Neural progenitor cell (in vitro differentiated cells): Measurements from ENCODE around the gene WNT9A.

Source experiments
- EZH2 ChIP-seq: fragments of 200-600 bp; sonication (generic); IDR thresholded peaks from 2 replicates; pipeline ENCODE4 v1.6.1; 2017; ENCODE audit warnings: antibody characterized with exemption, mild to moderate bottlenecking, moderate library complexity
- EZH2phosphoT487 ChIP-seq: fragments of 200-600 bp; sonication (generic); IDR thresholded peaks from 2 replicates; pipeline ENCODE4 v1.6.1; 2017; ENCODE audit warnings: antibody characterized with exemption
- TF ChIP-seq, protein P1 (sequence below): fragments of 200-600 bp; sonication (generic); IDR thresholded peaks from 2 replicates; pipeline ENCODE4 v1.5.1; 2017; ENCODE audit warnings: antibody characterized with exemption, mild to moderate bottlenecking

DNA sequence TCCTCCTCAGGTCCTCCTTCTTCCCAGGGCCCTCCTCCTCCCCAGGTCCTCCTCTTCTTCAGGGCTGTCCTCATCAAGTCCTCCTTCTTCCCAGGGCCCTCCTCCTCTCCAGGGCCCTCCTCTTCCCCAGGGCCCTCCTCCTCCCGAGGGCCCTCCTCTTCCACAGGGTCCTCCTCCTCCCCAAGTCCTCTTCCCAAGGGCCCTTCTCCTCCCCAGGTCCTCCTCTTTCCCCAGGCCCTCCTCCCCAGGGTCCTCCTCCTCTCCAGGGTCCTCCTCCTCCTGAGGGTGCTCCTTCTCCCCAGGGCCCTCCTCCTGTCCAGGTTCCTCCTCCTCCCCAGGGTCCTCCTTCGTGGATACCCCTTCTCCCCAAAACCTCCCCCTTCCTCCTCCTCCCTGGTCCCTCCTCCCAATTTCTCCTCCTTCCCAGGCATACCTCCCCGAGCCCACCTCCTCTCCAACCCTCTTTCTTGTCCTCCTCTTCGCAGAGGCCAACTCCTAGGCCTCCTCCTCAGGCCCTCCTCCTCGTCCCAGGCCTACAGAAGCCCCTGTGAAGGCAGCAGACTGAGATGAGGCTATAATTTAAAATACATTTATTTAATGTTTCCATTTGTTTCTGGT, 29.5 kb downstream of the WNT9A start:
- TF ChIP-seq, protein P1, sequence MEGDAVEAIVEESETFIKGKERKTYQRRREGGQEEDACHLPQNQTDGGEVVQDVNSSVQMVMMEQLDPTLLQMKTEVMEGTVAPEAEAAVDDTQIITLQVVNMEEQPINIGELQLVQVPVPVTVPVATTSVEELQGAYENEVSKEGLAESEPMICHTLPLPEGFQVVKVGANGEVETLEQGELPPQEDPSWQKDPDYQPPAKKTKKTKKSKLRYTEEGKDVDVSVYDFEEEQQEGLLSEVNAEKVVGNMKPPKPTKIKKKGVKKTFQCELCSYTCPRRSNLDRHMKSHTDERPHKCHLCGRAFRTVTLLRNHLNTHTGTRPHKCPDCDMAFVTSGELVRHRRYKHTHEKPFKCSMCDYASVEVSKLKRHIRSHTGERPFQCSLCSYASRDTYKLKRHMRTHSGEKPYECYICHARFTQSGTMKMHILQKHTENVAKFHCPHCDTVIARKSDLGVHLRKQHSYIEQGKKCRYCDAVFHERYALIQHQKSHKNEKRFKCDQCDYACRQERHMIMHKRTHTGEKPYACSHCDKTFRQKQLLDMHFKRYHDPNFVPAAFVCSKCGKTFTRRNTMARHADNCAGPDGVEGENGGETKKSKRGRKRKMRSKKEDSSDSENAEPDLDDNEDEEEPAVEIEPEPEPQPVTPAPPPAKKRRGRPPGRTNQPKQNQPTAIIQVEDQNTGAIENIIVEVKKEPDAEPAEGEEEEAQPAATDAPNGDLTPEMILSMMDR, result no peak
- TF ChIP-seq EZH2, result no peak
- no peak for TF ChIP-seq EZH2phosphoT487
